ENCODE results near the gene HPCA. TPM values are rescaled to one million over a fixed set of nuclear protein-coding genes. Genes with fewer than 3 reads are reported as not detected.

Gene HPCA
- total RNA-seq, 1 experiment from 2014 or later: not detected

- Mint-ChIP-seq H3K27ac (ENCODE audit: unreplicated experiment) (no peak overlapping the region), H3K36me3 (ENCODE audit: insufficient read depth, unreplicated experiment) (no peaks in the 10 kb centered on the region), H3K27me3 (ENCODE audit: unreplicated experiment) (no peaks in the 10 kb centered on the region), H3K4me3 (ENCODE audit: low read depth, unreplicated experiment) (no peak overlapping the region), H3K9me3 (ENCODE audit: low read depth, unreplicated experiment) (no peaks in the 10 kb centered on the region), H3K4me1 (ENCODE audit: low read depth, unreplicated experiment) (no peaks in the 10 kb centered on the region)
- intact Hi-C loops (cut with micrococcal nuclease; ENCODE audit: unreplicated experiment): no loop called here
- DNase-seq: no peak
- CTCF ChIA-PET: no interaction called here
- no TSS peak for BruUV-seq (replicated peaks)
- TF ChIP-seq, protein P1, sequence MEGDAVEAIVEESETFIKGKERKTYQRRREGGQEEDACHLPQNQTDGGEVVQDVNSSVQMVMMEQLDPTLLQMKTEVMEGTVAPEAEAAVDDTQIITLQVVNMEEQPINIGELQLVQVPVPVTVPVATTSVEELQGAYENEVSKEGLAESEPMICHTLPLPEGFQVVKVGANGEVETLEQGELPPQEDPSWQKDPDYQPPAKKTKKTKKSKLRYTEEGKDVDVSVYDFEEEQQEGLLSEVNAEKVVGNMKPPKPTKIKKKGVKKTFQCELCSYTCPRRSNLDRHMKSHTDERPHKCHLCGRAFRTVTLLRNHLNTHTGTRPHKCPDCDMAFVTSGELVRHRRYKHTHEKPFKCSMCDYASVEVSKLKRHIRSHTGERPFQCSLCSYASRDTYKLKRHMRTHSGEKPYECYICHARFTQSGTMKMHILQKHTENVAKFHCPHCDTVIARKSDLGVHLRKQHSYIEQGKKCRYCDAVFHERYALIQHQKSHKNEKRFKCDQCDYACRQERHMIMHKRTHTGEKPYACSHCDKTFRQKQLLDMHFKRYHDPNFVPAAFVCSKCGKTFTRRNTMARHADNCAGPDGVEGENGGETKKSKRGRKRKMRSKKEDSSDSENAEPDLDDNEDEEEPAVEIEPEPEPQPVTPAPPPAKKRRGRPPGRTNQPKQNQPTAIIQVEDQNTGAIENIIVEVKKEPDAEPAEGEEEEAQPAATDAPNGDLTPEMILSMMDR (IDR thresholded peaks at IDR 0.05; ENCODE audit: unreplicated experiment): no peak
Measured at GRCh38 chr1:32910319-32910718, 24.0 kb downstream of the HPCA start.

DNA sequence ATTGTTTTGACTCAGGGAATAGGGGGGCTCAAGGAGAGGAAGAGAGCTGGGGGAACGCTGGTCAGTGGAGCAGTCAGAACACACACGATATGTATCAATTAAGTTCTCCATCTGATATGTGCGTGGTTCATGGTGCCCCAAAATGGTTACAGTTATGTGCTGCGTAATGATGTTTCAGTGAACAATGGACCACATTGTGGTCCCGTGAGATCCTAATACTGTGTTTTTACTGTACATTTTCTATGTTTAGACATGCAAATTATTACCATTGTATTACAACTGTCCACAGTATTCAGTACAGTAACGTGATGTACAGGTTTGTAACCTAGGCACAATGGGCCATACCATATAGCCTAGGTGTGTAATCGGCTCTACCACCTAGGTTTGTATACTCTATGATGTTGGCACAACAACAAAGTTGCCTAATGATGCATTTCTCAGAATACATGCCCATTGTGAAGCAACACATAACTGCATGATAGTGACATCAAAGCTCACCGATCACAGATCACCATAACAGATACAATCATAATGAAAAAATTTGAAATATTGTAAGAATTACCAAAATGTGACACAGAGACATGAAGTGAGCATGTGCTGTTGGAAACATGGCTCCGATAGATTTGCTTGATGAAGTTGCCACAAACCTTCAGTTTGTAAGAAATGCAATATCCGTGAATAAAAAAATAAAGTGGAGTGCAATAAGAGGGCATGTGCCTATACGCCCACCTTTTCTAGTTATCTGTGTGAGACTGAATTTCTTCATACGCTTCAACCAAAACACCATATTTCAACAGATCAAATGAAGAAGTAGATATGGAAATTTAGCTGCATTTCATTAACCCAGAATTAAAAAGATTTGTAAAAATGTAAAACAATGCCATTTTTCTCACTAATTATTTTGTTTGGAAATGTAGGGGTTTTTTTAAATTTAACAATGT, 29.7 kb downstream of the HPCA start:
- CTCF ChIA-PET: no interaction called here
- Mint-ChIP-seq H3K36me3 (ENCODE audit: insufficient read depth, unreplicated experiment) (no peaks in the 10 kb centered on the region), H3K9me3 (ENCODE audit: low read depth, unreplicated experiment) (no peaks in the 10 kb centered on the region), H3K4me3 (ENCODE audit: low read depth, unreplicated experiment) (no peak overlapping the region), H3K4me1 (ENCODE audit: low read depth, unreplicated experiment) (peaks cover 8% of the 10 kb centered on the region), H3K27ac (ENCODE audit: unreplicated experiment) (no peak overlapping the region), H3K27me3 (ENCODE audit: unreplicated experiment) (no peaks in the 10 kb centered on the region)
- BruUV-seq (replicated peaks): no TSS peak
- no peak for DNase-seq
- TF ChIP-seq, protein P1 (IDR thresholded peaks at IDR 0.05; ENCODE audit: unreplicated experiment): no peak
- intact Hi-C loops (cut with micrococcal nuclease; ENCODE audit: unreplicated experiment): no loop called here

- intact Hi-C loops (cut with micrococcal nuclease; ENCODE audit: unreplicated experiment): no loop called here
- no peaks in the 10 kb centered on the region for H3K27me3 Mint-ChIP-seq (ENCODE audit: unreplicated experiment)
- no peaks in the 10 kb centered on the region for H3K9me3 Mint-ChIP-seq (ENCODE audit: low read depth, unreplicated experiment)
- CTCF ChIA-PET: no interaction called here
- no peak for DNase-seq
- no peak overlapping the region for H3K27ac Mint-ChIP-seq (ENCODE audit: unreplicated experiment)
- no peaks in the 10 kb centered on the region for H3K36me3 Mint-ChIP-seq (ENCODE audit: insufficient read depth, unreplicated experiment)
- H3K4me1 Mint-ChIP-seq (ENCODE audit: low read depth, unreplicated experiment): peaks cover 8% of the 10 kb centered on the region
- BruUV-seq (replicated peaks): no TSS peak
- H3K4me3 Mint-ChIP-seq (ENCODE audit: low read depth, unreplicated experiment): no peak overlapping the region
- TF ChIP-seq, protein P1 (IDR thresholded peaks at IDR 0.05; ENCODE audit: unreplicated experiment): no peak
Measured at GRCh38 chr1:32917521-32917920, 31.2 kb downstream of the HPCA start.

GRCh38 chr1:32918179-32918578, 31.9 kb downstream of the HPCA start:
- H3K27ac Mint-ChIP-seq (ENCODE audit: unreplicated experiment): no peak overlapping the region
- CTCF ChIA-PET: interaction anchor here (0.6 kb wide), 1 partner anchor 168 kb away, joined by 4 read pairs; no protein-coding TSS in a partner anchor

More at GRCh38 chr1:32918179-32918578, 31.9 kb downstream of the HPCA start:
- no peak overlapping the region for H3K4me3 Mint-ChIP-seq (ENCODE audit: low read depth, unreplicated experiment)
- no TSS peak for BruUV-seq (replicated peaks)
- no peaks in the 10 kb centered on the region for H3K36me3 Mint-ChIP-seq (ENCODE audit: insufficient read depth, unreplicated experiment)
- intact Hi-C loops (cut with micrococcal nuclease; ENCODE audit: unreplicated experiment): no loop called here
- H3K4me1 Mint-ChIP-seq (ENCODE audit: low read depth, unreplicated experiment): peaks cover 8% of the 10 kb centered on the region
- no peak for DNase-seq
- TF ChIP-seq, protein P1 (IDR thresholded peaks at IDR 0.05; ENCODE audit: unreplicated experiment): no peak
- no peaks in the 10 kb centered on the region for H3K9me3 Mint-ChIP-seq (ENCODE audit: low read depth, unreplicated experiment)
- H3K27me3 Mint-ChIP-seq (ENCODE audit: unreplicated experiment): peaks cover 3% of the 10 kb centered on the region
